ENCODE data around the gene CHM.
"Not testable (repeated sequence)": the region's sequence is repeated elsewhere in the genome, so short reads cannot be mapped to it uniquely, and the experiment has no call there.

The CHM gene

GRCh38 chrX:85995641-85996040, 51.7 kb downstream of the CHM start:
- DNase-seq: no peak

- no peak for DNase-seq
These were observed 52.6 kb downstream of the CHM start for GRCh38 chrX:85994797-85995196.

GRCh38 chrX:85994228-85994627, 53.1 kb downstream of the CHM start:
- no peak for DNase-seq

- DNase-seq: no peak
These were observed 53.7 kb downstream of the CHM start for GRCh38 chrX:85993539-85994197.

GRCh38 chrX:85992811-85993229, 54.5 kb downstream of the CHM start:
- no peak for DNase-seq

- DNase-seq: no peak
These were observed 59.0 kb downstream of the CHM start for GRCh38 chrX:85988353-85988752.

- no peak for DNase-seq
These were observed 67.1 kb downstream of the CHM start for GRCh38 chrX:85980286-85980685.

- DNase-seq: no peak
These were observed 70.1 kb downstream of the CHM start for GRCh38 chrX:85977218-85977617.

- not testable (repeated sequence) for DNase-seq
These were observed 75.0 kb downstream of the CHM start for GRCh38 chrX:85972351-85972750.

- no peak for DNase-seq
These were observed 82.6 kb downstream of the CHM start for GRCh38 chrX:85964744-85965143.

- no peak for DNase-seq
These were observed 83.6 kb downstream of the CHM start for GRCh38 chrX:85963736-85964135.

- no peak for DNase-seq
These were observed 91.8 kb downstream of the CHM start for GRCh38 chrX:85955510-85955909.

GRCh38 chrX:85944751-85945150, 102.6 kb downstream of the CHM start:
- not testable (repeated sequence) for DNase-seq

GRCh38 chrX:85941275-85941674, 106.1 kb downstream of the CHM start:
- DNase-seq: no peak

- DNase-seq: not testable (repeated sequence)
These were observed 107.4 kb downstream of the CHM start for GRCh38 chrX:85939942-85940341.

GRCh38 chrX:85934399-85934798, 113.0 kb downstream of the CHM start:
- DNase-seq: not testable (repeated sequence)

GRCh38 chrX:85930099-85930498, 117.3 kb downstream of the CHM start:
- no peak for DNase-seq

- no peak for DNase-seq
These were observed 118.8 kb downstream of the CHM start for GRCh38 chrX:85928606-85929005.

GRCh38 chrX:85927740-85928139, 119.6 kb downstream of the CHM start:
- no peak for DNase-seq

- DNase-seq: no peak
These were observed 124.5 kb downstream of the CHM start for GRCh38 chrX:85922821-85923220.

- not testable (repeated sequence) for DNase-seq
These were observed 130.6 kb downstream of the CHM start for GRCh38 chrX:85916656-85917280.

- DNase-seq: no peak
These were observed 132.9 kb downstream of the CHM start for GRCh38 chrX:85914431-85914830.

GRCh38 chrX:85907316-85907715, 140.0 kb downstream of the CHM start:
- DNase-seq: no peak

- DNase-seq: no peak
These were observed 141.0 kb downstream of the CHM start for GRCh38 chrX:85906399-85906798.

GRCh38 chrX:85905851-85906250, 141.5 kb downstream of the CHM start:
- DNase-seq: no peak
